SK-N-SH treated with all-trans-retinoic acid at 6 μM for 48 hours (cell line): ENCODE measurements around the gene RAB6A.

Source experiments
- ARNTL ChIP-seq: fragments of 450-650 bp; formaldehyde crosslinking; IDR thresholded peaks from 2 replicates; pipeline ENCODE4 v1.5.0; 2020; ENCODE audit warnings: low read depth, mild to moderate bottlenecking, moderate library complexity, borderline replicate concordance
- CSRNP3 ChIP-seq: fragments of 250-450 bp; sonication (Bioruptor Pico); IDR thresholded peaks from 2 replicates; pipeline ENCODE4 v1.5.1; 2021; ENCODE audit warnings: mild to moderate bottlenecking, moderate library complexity
- ESRRG ChIP-seq: fragments of 250-450 bp; sonication (Bioruptor Pico); IDR thresholded peaks from 2 replicates; pipeline ENCODE4 v1.6.1; 2021; ENCODE audit warnings: mild to moderate bottlenecking
- ISL1 ChIP-seq: fragments of 250-450 bp; sonication (Bioruptor Pico); IDR thresholded peaks from 2 replicates; pipeline ENCODE4 v2.1.2; 2022; ENCODE audit warnings: mild to moderate bottlenecking, moderate library complexity
- ZC3H10 ChIP-seq: fragments of 250-450 bp; sonication (Bioruptor Pico); IDR thresholded peaks from 2 replicates; pipeline ENCODE4 v1.5.1; 2021; ENCODE audit warnings: mild to moderate bottlenecking, moderate library complexity
- ZFP3 ChIP-seq: fragments of 250-450 bp; sonication (Bioruptor Pico); IDR thresholded peaks from 2 replicates; pipeline ENCODE4 v1.5.0; 2020; ENCODE audit warnings: mild to moderate bottlenecking, moderate library complexity
- ZNF565 ChIP-seq: fragments of 450-650 bp; formaldehyde crosslinking; conservative IDR thresholded peaks from 2 replicates; pipeline ENCODE4 v1.5.0; 2020; ENCODE audit warnings: low read depth, mild to moderate bottlenecking, moderate library complexity
- ZNF70 ChIP-seq: fragments of 450-650 bp; formaldehyde crosslinking; IDR thresholded peaks from 2 replicates; pipeline ENCODE4 v1.5.0; 2020; ENCODE audit warnings: mild to moderate bottlenecking, moderate library complexity
- TF ChIP-seq, protein P1 (sequence below): fragments of 250-450 bp; sonication (Bioruptor Pico); IDR thresholded peaks from 2 replicates; pipeline ENCODE4 v1.8.0; 2020; ENCODE audit warnings: mild to moderate bottlenecking, moderate library complexity, borderline replicate concordance

DNA sequence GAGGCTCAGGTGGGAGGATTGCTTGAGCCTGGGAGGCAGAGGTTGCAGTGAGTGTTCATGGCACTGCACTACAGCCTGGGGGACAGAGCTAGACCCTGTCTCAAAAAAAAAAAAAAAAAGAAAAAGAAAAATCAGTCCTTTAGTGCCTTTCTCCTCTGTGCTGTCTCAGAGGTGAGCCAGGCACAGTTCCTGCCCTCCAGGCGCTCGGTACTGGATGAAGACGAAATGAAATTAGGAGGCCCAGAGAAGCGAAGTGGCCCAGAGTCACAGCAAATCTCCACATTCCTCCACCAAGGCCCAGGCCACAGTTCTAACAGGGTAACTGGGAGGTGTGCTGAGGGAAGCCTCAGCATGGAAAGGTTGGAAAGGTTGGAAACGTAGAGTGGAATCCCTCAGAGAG lies 109.6 kb downstream of the RAB6A start:
- TF ChIP-seq ZC3H10 (CRISPR knock-in tag) (no peak), CSRNP3 (CRISPR knock-in tag) (no peak), ZFP3 (no peak), ARNTL (no peak), ISL1 (CRISPR knock-in tag) (no peak), ZNF70 (no peak), ZNF565 (CRISPR knock-in tag) (no peak), ESRRG (CRISPR knock-in tag) (no peak)
- TF ChIP-seq, protein P1, sequence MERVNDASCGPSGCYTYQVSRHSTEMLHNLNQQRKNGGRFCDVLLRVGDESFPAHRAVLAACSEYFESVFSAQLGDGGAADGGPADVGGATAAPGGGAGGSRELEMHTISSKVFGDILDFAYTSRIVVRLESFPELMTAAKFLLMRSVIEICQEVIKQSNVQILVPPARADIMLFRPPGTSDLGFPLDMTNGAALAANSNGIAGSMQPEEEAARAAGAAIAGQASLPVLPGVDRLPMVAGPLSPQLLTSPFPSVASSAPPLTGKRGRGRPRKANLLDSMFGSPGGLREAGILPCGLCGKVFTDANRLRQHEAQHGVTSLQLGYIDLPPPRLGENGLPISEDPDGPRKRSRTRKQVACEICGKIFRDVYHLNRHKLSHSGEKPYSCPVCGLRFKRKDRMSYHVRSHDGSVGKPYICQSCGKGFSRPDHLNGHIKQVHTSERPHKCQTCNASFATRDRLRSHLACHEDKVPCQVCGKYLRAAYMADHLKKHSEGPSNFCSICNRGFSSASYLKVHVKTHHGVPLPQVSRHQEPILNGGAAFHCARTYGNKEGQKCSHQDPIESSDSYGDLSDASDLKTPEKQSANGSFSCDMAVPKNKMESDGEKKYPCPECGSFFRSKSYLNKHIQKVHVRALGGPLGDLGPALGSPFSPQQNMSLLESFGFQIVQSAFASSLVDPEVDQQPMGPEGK (CRISPR knock-in tag) = no peak
